ENCODE measurements around the gene KCNT1.

GRCh38 chr9:135696446-135696845 lies 5.5 kb upstream of the KCNT1 start:
- TF ChIP-seq CTCF (IDR thresholded peaks at IDR 0.05; ENCODE audit: insufficient read depth, low read depth, low read length) (no peak), EZH2 (IDR thresholded peaks at IDR 0.05; ENCODE audit: insufficient read depth, low read length) (no peak)
